Activated CD4-positive, alpha-beta T cell treated with anti-CD3 and anti-CD28 coated beads, Interleukin-2, amount 10 ng/mL, durations not matched to agents 24 days and 14 days (primary cell): Measurements from ENCODE around the gene TMEM107. TPM values are rescaled to one million over a fixed set of nuclear protein-coding genes. Genes with fewer than 3 reads are reported as not detected.

Source experiments
- DNase-seq: peaks from one replicate; pipeline ENCODE4 v3.0.0; 2022
- H3K27ac Mint-ChIP-seq: one replicate; pipeline ENCODE4 v1.8.0; 2022; ENCODE audit warnings: mild to moderate bottlenecking, mixed read lengths
- H3K27me3 Mint-ChIP-seq: one replicate; pipeline ENCODE4 v1.8.0; 2022; ENCODE audit warnings: mixed read lengths
- H3K36me3 Mint-ChIP-seq: one replicate; pipeline ENCODE4 v1.8.0; 2022; ENCODE audit warnings: low read depth, mild to moderate bottlenecking, mixed read lengths
- H3K4me1 Mint-ChIP-seq: one replicate; pipeline ENCODE4 v1.8.0; 2021; ENCODE audit warnings: mixed read lengths
- H3K4me3 Mint-ChIP-seq: one replicate; pipeline ENCODE4 v1.8.0; 2022; ENCODE audit warnings: mild to moderate bottlenecking, moderate library complexity, mixed read lengths
- H3K9me3 Mint-ChIP-seq: one replicate; pipeline ENCODE4 v1.8.0; 2021; ENCODE audit warnings: mixed read lengths
- intact Hi-C: fragments of 100-400 bp; cut with micrococcal nuclease; formaldehyde crosslinking; loops from one replicate; pipeline ENCODE4 v1.15.1; 2023
- total RNA-seq: library from RNA; stranded (reverse); gene quantifications from 2 replicates; pipeline ENCODE4 v1.2.3, GENCODE V29; 2022

TMEM107 gene
- total RNA-seq, 1 donor from 2014 or later = 21.4 TPM

- H3K27me3 Mint-ChIP-seq = no peaks in the 10 kb centered on the region
- intact Hi-C loops = no loop called here
- peaks cover 57% of the 10 kb centered on the region for H3K4me1 Mint-ChIP-seq
- peaks cover 36% of the 10 kb centered on the region for H3K36me3 Mint-ChIP-seq
- H3K9me3 Mint-ChIP-seq = no peaks in the 10 kb centered on the region
- DNase-seq = peak; percentile 97
- H3K4me3 Mint-ChIP-seq = peak within 1 kb of the TSS; percentile 92
- H3K27ac Mint-ChIP-seq = peak within 1 kb of the TSS; percentile 99
Observed at GRCh38 chr17:8162233-8162996, 13.8 kb downstream of the TMEM107 start, which contains the start of gene VAMP2. Gene VAMP2, minus strand, starts transcription at chr17:8162948. Its CDS starts 69 bp downstream, at chr17:8162879.

- H3K36me3 Mint-ChIP-seq = peaks cover 36% of the 10 kb centered on the region
- DNase-seq = peak; percentile 66
- peak overlapping the region; percentile 82 for H3K4me3 Mint-ChIP-seq
- peaks cover 55% of the 10 kb centered on the region for H3K4me1 Mint-ChIP-seq
- H3K27ac Mint-ChIP-seq = peak overlapping the region; percentile 82
- H3K27me3 Mint-ChIP-seq = no peaks in the 10 kb centered on the region
- intact Hi-C loops = no loop called here
- no peaks in the 10 kb centered on the region for H3K9me3 Mint-ChIP-seq
Observed at GRCh38 chr17:8161289-8162232, 14.6 kb downstream of the TMEM107 start.

- DNase-seq = peak; percentile 64
- peaks cover 53% of the 10 kb centered on the region for H3K4me1 Mint-ChIP-seq
- H3K9me3 Mint-ChIP-seq = no peaks in the 10 kb centered on the region
- peak overlapping the region; percentile 82 for H3K27ac Mint-ChIP-seq
- H3K36me3 Mint-ChIP-seq = peaks cover 36% of the 10 kb centered on the region
- H3K4me3 Mint-ChIP-seq = peak overlapping the region; percentile 82
- intact Hi-C loops = no loop called here
- no peaks in the 10 kb centered on the region for H3K27me3 Mint-ChIP-seq
Observed at GRCh38 chr17:8160741-8161221, 15.4 kb downstream of the TMEM107 start.

GRCh38 chr17:8160224-8160577 lies 16.0 kb downstream of the TMEM107 start:
- no peak for DNase-seq
- Mint-ChIP-seq H3K36me3 (peaks cover 36% of the 10 kb centered on the region), H3K4me1 (peaks cover 57% of the 10 kb centered on the region), H3K27ac (peak overlapping the region; percentile 82), H3K27me3 (no peaks in the 10 kb centered on the region), H3K9me3 (no peaks in the 10 kb centered on the region), H3K4me3 (peak overlapping the region; percentile 82)
- intact Hi-C loops = no loop called here

GRCh38 chr17:8159459-8160223 lies 16.5 kb downstream of the TMEM107 start:
- peak overlapping the region; percentile 82 for H3K4me3 Mint-ChIP-seq

GRCh38 chr17:8159032-8159400 lies 17.2 kb downstream of the TMEM107 start:
- Mint-ChIP-seq H3K4me1 (peaks cover 57% of the 10 kb centered on the region), H3K27ac (peak overlapping the region; percentile 88), H3K36me3 (peaks cover 37% of the 10 kb centered on the region), H3K4me3 (peak overlapping the region; percentile 73), H3K9me3 (no peaks in the 10 kb centered on the region), H3K27me3 (no peaks in the 10 kb centered on the region)
- DNase-seq = no peak
- intact Hi-C loops = loop anchor here (10.0 kb wide), 2 partner anchors 474 to 924 kb away; partner anchors contain the start of genes DVL2, PHF23, TP53 and WRAP53

More at GRCh38 chr17:8159459-8160223, 16.5 kb downstream of the TMEM107 start:
- peak overlapping the region; percentile 82 for H3K27ac Mint-ChIP-seq
- intact Hi-C loops = loop anchor here (10.0 kb wide), 2 partner anchors 475 to 925 kb away; partner anchors contain the start of genes DVL2, PHF23, TP53 and WRAP53
- peaks cover 36% of the 10 kb centered on the region for H3K36me3 Mint-ChIP-seq
- DNase-seq = peak; percentile 62
- peaks cover 57% of the 10 kb centered on the region for H3K4me1 Mint-ChIP-seq
- no peaks in the 10 kb centered on the region for H3K9me3 Mint-ChIP-seq
- H3K27me3 Mint-ChIP-seq = no peaks in the 10 kb centered on the region

- intact Hi-C loops = loop anchor here (10.0 kb wide), 2 partner anchors 474 to 924 kb away; partner anchors contain the start of genes DVL2, PHF23, TP53 and WRAP53
- peaks cover 55% of the 10 kb centered on the region for H3K4me1 Mint-ChIP-seq
- H3K4me3 Mint-ChIP-seq = peak overlapping the region; percentile 73
- no peaks in the 10 kb centered on the region for H3K27me3 Mint-ChIP-seq
- H3K27ac Mint-ChIP-seq = peak overlapping the region; percentile 88
- DNase-seq = peak; percentile 97
- H3K9me3 Mint-ChIP-seq = no peaks in the 10 kb centered on the region
- H3K36me3 Mint-ChIP-seq = peaks cover 40% of the 10 kb centered on the region
Observed at GRCh38 chr17:8158267-8159031, 17.7 kb downstream of the TMEM107 start.

GRCh38 chr17:8156246-8156992 lies 19.8 kb downstream of the TMEM107 start:
- intact Hi-C loops = loop anchor here (1.0 to 10.0 kb wide), 6 partner anchors 17 to 922 kb away; partner anchors contain the start of genes DVL2, PHF23, TP53 and WRAP53
- Mint-ChIP-seq H3K27ac (no peak overlapping the region), H3K9me3 (no peaks in the 10 kb centered on the region), H3K27me3 (no peaks in the 10 kb centered on the region), H3K36me3 (peaks cover 33% of the 10 kb centered on the region), H3K4me3 (no peak overlapping the region), H3K4me1 (peaks cover 62% of the 10 kb centered on the region)
- DNase-seq = peak; percentile 100

- Mint-ChIP-seq H3K36me3 (peaks cover 28% of the 10 kb centered on the region), H3K27ac (no peak overlapping the region), H3K4me3 (no peak overlapping the region), H3K9me3 (no peaks in the 10 kb centered on the region), H3K4me1 (peaks cover 58% of the 10 kb centered on the region), H3K27me3 (no peaks in the 10 kb centered on the region)
- intact Hi-C loops = loop anchor here (1.0 to 10.0 kb wide), 6 partner anchors 17 to 921 kb away; partner anchors contain the start of genes DVL2, PHF23, TP53 and WRAP53
- DNase-seq = no peak
Observed at GRCh38 chr17:8155996-8156245, 20.3 kb downstream of the TMEM107 start.

GRCh38 chr17:8155231-8155995 lies 20.8 kb downstream of the TMEM107 start:
- no peak overlapping the region for H3K27ac Mint-ChIP-seq
- H3K4me1 Mint-ChIP-seq = peaks cover 56% of the 10 kb centered on the region
- no peak overlapping the region for H3K4me3 Mint-ChIP-seq
- H3K36me3 Mint-ChIP-seq = peaks cover 23% of the 10 kb centered on the region
- peak; percentile 78 for DNase-seq
- no peaks in the 10 kb centered on the region for H3K9me3 Mint-ChIP-seq
- intact Hi-C loops = loop anchor here (10.0 kb wide), 2 partner anchors 471 to 921 kb away; partner anchors contain the start of genes DVL2, PHF23, TP53 and WRAP53
- no peaks in the 10 kb centered on the region for H3K27me3 Mint-ChIP-seq

- H3K9me3 Mint-ChIP-seq = no peaks in the 10 kb centered on the region
- no peak for DNase-seq
- H3K4me3 Mint-ChIP-seq = no peak overlapping the region
- H3K4me1 Mint-ChIP-seq = peaks cover 53% of the 10 kb centered on the region
- intact Hi-C loops = loop anchor here (10.0 kb wide), 2 partner anchors 470 to 920 kb away; partner anchors contain the start of genes DVL2, PHF23, TP53 and WRAP53
- H3K27me3 Mint-ChIP-seq = no peaks in the 10 kb centered on the region
- H3K27ac Mint-ChIP-seq = no peak overlapping the region
- H3K36me3 Mint-ChIP-seq = peaks cover 18% of the 10 kb centered on the region
Observed at GRCh38 chr17:8154608-8155155, 21.5 kb downstream of the TMEM107 start.
